ENCODE results near the gene GRIK4.

DNA sequence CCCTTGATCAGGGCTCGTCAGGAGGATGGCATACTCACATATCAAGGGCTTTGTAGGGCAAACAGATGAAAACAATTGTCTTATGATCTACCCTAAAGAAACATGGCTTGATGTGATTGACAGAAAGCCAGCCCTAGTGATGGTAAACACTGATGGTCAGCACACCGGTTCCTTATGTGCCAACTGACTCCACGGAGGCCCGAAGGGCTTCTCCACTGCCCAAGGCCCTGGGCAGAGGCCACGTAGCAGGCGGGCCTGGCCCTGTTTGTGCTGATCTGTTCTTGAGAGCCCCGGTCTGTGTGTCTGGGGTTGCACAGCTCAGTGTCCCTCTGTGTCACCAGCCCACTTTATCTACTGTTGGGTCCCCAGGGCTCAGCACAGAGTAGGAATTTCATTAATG is 115.2 kb downstream of the GRIK4 start:
- TF ChIP-seq, protein P1, sequence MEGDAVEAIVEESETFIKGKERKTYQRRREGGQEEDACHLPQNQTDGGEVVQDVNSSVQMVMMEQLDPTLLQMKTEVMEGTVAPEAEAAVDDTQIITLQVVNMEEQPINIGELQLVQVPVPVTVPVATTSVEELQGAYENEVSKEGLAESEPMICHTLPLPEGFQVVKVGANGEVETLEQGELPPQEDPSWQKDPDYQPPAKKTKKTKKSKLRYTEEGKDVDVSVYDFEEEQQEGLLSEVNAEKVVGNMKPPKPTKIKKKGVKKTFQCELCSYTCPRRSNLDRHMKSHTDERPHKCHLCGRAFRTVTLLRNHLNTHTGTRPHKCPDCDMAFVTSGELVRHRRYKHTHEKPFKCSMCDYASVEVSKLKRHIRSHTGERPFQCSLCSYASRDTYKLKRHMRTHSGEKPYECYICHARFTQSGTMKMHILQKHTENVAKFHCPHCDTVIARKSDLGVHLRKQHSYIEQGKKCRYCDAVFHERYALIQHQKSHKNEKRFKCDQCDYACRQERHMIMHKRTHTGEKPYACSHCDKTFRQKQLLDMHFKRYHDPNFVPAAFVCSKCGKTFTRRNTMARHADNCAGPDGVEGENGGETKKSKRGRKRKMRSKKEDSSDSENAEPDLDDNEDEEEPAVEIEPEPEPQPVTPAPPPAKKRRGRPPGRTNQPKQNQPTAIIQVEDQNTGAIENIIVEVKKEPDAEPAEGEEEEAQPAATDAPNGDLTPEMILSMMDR (conservative IDR thresholded peaks at IDR 0.05), result no peak
- no peak for TF ChIP-seq EZH2 (IDR thresholded peaks at IDR 0.05; ENCODE audit: low read depth)
